G401 (cell line): ENCODE results near the gene HSFX1. TPM values are rescaled to one million over a fixed set of nuclear protein-coding genes. Genes with fewer than 3 reads are reported as not detected.

ENCODE experiments used
- DNase-seq: peaks from one replicate; pipeline ENCODE4 v3.0.0-alpha.2; 2015; ENCODE audit warnings: low spot score
- in situ Hi-C: cut with HindIII; loops from 2 replicates; pipeline ENCODE4 v1.10.0; 2016; ENCODE audit warnings: low sequenced_read_pairs, mixed read lengths
- total RNA-seq: library from RNA; depleted of rRNA; stranded (reverse); fragments of >200 nt; shearing (Covaris generic); gene quantifications from 2 replicates; pipeline ENCODE4 v1.2.3, GENCODE V29; 2014; rRNA removed

HSFX1 gene
- total RNA-seq, 1 experiment from 2014 or later, result 0.71 TPM

DNA sequence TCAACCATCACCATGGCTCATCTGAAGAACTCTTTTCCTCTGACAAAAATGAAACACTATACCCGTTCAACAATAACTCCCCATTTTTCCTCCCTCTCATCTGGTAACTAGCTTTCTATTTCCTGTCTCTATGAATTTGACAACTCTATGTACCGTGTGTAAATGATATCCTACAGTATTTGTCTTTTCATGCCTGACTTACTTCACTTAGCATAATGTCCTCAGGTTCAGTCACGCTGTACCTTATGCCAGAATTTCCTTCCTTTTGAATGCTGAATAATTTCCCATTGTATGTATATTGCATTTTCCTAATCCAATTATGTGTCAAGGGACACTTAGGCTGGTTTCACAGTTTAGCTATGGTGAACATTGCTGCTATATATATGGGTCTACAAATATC, 26.1 kb downstream of the HSFX1 start:
- in situ Hi-C loops, result no loop called here
- no peak for DNase-seq

DNA sequence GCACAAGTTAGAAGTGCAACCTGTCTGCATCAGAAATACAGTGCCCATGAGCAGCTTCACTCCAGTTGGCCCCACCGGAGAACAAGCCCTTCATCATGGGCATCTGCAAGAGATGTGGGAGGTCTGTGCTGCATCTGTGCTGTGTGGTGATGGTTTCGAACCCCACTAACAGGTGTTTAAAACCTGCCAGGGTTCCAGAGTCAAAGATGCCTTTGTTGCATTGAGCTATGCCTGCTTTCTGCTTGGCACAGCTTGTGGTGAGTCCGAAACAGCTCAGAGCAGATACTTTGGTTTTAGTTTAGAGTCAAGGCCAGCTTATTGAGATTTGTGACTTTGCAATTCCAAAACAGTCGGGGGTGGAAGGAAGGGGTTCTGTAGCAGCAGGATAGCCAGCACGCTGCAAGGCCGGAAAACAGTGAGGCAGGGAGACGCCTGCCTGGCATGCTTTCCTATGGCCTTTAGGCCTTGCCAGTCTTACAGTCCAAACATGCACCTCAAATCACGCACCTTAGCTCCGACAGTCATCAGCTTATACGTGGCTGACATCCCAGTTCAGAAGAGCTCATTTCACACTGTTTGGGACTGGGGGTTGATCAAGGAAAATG, 29.7 kb downstream of the HSFX1 start:
- in situ Hi-C loops, result no loop called here
- no peak for DNase-seq

DNA sequence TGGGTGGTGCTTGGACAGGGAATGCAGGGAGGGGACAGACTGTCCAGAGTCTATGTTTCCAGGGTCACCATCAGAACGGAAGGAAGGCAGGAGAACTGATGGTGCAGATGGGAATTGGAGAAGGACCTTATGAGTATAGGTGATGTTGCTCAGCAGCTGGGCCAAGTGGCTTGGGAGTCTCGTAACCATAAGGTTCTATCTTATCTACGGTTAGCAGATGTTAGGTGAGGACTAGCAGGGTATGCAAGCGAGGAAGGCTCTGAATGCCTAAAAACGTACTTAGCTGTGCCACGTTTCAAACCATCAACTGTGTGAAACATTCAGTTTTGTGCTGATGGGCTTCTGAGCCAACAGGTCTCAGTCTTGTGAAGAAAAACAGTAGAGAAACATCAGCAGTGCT, 30.2 kb downstream of the HSFX1 start:
- no peak for DNase-seq
- in situ Hi-C loops, result no loop called here

DNA sequence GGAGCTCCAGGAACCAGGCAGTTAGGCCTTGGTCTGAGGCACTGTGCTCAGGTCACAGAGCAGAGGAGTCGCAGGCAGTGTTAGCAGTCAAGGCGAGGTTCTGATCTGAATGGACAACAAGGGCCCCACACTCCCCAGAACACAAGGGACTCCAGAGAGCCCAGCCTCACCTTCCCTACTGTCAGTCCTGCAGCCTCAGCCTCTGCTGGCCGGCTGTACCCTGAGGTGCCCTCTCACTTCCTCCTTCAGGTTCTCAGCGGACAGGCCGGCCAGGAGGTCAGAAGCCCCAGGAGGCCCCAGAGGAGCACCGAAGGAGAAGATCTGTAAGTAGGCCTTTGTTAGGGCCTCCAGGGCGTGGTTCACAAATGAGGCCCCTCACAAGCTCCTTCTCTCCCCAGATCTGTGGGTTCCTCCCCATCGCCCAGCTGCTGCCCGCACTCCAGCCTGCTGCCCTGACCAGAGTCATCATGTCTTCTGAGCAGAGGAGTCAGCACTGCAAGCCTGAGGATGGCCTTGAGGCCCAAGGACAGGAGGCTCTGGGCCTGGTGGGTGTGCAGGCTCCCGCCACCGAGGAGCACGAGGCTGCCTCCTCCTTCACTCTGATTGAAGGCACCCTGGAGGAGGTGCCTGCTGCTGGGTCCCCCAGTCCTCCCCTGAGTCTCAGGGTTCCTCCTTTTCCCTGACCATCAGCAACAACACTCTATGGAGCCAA, 34.0 kb downstream of the HSFX1 start:
- DNase-seq, result no peak
- in situ Hi-C loops, result no loop called here

DNA sequence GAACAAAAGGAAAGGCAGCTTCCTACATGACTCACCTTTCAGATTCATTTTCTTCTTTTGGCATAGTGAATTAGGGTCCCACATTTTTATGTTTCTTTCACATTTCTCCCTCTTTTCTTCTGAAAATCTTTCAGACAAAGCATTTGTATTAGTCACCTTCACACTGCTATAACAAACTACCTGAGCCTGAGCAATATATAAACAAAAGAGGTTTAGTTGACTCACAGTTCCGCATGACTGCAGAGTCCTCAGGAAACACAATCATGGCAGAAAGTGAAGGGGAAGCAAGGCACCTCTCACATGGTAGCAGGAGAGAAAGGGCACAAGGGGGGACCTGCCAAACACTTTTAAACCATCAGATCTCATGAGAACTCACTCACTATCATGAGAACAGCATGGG, 44.8 kb downstream of the HSFX1 start:
- DNase-seq, result no peak
- in situ Hi-C loops, result no loop called here

DNA sequence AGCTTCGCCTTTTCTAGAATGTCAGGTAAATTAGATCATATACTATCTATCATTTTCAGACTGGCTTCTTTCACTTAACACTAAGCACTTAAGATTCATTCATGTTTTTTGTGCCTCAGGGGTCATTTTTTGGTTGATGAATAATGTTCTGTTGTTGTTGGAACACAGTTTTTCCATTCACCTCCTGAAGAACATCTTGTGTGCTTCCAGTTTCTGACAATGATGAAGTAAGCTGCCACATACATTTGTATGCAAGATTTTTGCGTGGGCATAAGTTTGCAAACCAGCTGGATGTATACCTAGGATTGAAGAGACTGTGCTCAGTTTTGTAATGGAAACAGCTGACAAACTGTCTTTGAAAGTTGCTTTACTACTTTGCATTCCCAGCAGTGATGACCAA, 45.5 kb downstream of the HSFX1 start:
- DNase-seq, result no peak
- in situ Hi-C loops, result no loop called here

DNA sequence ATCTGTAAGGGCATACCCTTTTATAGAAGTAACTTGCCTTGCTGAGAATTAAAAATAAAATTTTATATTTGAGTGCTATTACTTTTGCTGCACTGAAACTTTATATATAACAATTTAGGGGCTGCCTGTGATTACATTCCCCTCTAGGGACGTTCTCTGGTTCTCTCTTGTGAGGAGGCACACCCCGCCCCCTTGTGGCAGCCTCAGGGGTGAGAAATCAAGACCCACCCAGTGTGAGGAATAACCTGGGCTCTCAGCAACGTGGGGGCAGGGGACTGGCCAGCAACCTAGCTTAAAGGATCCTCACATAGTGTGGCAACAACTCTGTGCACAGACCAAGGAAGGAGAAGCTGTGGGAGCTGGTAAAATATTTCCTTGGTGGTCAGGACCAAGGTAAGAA, 51.6 kb downstream of the HSFX1 start:
- in situ Hi-C loops, result no loop called here
- no peak for DNase-seq

Other genes starting within 250 kb of the HSFX1 start
- 7.8 and 11.4 TPM in 2 replicates for gene EOLA1, start 233.1 kb upstream of the HSFX1 start, total RNA-seq
- gene HSFX3, start 224.1 kb upstream of the HSFX1 start, total RNA-seq, result not detected in 2 replicates
- not detected in 2 replicates for gene MAGEA9B, start 186.6 kb upstream of the HSFX1 start, total RNA-seq
- not detected in 2 replicates for gene HSFX2, start 178.8 kb upstream of the HSFX1 start, total RNA-seq
- 11.7 and 21.8 TPM in 2 replicates for gene TMEM185A, start 142.3 kb upstream of the HSFX1 start, total RNA-seq
- not detected in 2 replicates for gene MAGEA11, start 62.0 kb upstream of the HSFX1 start, total RNA-seq
- gene MAGEA9, start 7.9 kb downstream of the HSFX1 start, total RNA-seq, result not detected in 2 replicates
- gene MAGEA8, start 107.1 kb downstream of the HSFX1 start, total RNA-seq, result not detected in 2 replicates
- not detected in 2 replicates for gene HSFX4, start 155.5 kb downstream of the HSFX1 start, total RNA-seq
- gene EOLA2, start 164.4 kb downstream of the HSFX1 start, total RNA-seq, result 47.7 and 52.6 TPM in 2 replicates